HG03039 (cell line): ENCODE results near the gene PKNOX2.

ENCODE experiments used
- ATAC-seq: cut with Tn5 transposase; IDR thresholded peaks from one replicate; pipeline ENCODE4 v1.9.1; 2021; ENCODE audit warnings: mild to moderate bottlenecking, moderate library complexity; ENCODE audit not compliant: unreplicated experiment

Gene PKNOX2

GRCh38 chr11:125305345-125305744 is 140.8 kb downstream of the PKNOX2 start:
- no peak for ATAC-seq

- no peak for ATAC-seq
Measured at GRCh38 chr11:125306476-125306875, 141.9 kb downstream of the PKNOX2 start.

DNA sequence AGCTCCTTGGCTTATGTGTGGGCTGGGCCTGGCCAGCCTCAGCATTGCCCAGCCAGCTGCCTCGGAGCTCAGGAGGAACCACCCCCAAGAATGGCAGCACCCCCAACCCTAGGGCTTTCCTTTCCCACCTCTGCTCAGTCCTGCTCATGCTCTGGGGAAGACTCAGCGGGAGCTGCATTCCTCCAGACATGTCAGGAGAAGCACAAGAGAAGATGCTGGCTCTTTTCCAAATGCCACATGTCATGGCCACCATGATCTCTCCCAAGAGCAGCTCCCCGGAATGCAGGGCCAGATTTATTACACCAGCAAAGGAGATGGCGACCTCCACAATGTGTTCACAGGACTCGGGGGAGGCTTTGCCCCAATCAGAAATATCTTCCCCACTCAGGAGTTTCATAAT is 143.7 kb downstream of the PKNOX2 start:
- ATAC-seq: no peak

GRCh38 chr11:125312391-125312790 is 147.8 kb downstream of the PKNOX2 start:
- ATAC-seq: no peak

GRCh38 chr11:125312812-125313211 is 148.3 kb downstream of the PKNOX2 start:
- no peak for ATAC-seq

DNA sequence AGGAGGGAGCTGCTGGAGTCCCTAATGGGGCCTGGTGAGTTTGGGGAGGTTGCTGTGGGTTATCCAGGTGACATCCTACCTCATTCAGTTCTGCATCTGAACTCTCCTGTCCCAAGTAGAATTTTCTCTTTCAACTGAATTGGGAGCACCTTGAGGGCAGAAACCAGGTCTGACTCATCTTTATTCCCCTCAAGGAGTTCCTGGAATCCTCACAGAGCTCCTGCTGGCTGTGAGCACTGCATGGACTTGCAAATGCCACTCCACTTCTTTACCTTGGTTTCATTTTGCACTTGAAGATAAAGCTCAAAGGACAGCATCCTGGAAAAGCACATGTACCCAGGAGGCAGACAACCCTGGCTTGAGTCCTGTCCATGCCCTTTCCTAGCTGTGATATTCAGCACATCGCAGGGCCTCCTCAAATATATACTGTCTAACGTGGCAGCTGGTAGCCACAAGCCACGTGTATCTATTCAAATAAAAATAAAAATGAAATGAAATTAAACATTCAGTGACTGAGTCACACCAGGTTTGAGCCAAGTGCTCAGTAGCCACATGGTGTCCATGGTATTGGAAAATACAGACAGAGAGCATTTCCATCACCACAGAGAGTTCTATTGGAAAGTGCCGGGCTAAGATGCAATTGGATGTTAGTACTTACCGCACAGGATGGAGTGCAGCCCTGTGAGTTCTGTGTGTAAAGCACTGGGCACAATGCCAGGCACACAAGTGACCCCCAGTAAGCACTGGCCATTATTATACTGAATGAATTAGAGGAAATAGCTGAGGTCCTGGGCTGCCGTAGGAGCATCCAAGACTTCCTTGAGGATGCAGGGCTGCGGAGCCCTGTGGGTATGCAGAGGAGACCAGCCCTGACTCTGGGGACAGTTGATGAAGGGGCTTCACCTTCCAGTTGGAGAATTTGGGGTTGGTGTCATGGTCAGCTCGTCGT is 149.0 kb downstream of the PKNOX2 start:
- ATAC-seq: no peak

- no peak for ATAC-seq
Measured at GRCh38 chr11:125314276-125315078, 149.9 kb downstream of the PKNOX2 start.

GRCh38 chr11:125315079-125315740 is 150.7 kb downstream of the PKNOX2 start:
- ATAC-seq: no peak

DNA sequence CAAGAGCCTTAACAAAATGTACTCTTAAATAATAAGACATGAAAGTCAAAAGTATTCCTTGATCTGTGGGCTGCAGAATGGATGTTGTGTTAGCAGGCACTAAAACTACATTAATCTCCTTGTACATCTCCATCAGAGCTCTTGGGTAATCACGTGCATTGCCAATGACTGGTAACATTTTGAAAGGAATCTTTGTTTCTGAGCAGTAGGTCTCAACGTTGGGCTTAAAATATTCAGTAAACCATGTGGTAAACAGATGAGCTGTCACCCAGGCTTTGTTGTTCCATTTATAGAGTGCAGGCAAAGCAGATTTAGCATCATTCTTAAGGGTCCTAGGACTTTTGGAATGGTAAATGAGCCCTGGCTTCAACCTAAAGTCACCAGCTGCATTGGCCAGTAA is 152.9 kb downstream of the PKNOX2 start:
- ATAC-seq: no peak

DNA sequence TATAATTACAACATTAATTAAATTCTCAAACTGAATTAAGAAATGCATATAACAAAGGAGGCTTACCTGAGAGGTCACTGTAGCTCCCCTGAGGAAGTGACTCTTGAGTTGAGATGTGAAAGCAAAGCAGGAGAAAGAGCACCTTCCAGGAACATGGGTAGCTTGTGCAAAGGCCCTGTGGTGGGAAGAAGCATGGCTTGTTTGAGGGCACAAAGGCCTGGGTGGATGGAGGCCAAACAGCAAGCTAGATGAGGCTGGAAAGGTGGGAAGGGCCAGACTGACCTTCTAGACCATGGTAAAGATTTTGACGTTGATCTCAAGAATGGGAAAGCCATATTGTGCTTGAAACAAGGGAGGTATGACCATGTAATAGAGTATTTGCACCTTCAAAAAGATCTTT is 155.1 kb downstream of the PKNOX2 start:
- no peak for ATAC-seq

- no peak for ATAC-seq
Measured at GRCh38 chr11:125320347-125321076, 156.0 kb downstream of the PKNOX2 start.

DNA sequence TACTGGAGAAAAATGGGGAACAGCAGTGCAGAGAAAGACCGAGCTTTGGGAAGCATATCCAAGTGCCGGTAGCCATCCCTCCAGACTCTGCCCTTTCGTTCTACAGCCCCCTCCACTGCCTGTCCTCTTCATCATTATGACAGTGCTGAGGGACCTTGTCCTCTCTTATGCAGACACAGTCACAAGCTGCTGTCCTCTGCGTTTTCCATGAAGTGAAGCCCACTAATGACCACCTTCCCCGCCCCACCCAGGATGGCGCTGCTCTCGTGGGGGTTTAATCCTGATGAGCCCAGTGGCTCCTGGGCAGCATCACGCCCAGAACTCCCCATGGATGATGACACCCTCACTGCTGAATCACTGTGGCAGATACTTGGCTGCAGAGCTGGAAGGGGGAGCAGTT is 157.7 kb downstream of the PKNOX2 start:
- no peak for ATAC-seq

DNA sequence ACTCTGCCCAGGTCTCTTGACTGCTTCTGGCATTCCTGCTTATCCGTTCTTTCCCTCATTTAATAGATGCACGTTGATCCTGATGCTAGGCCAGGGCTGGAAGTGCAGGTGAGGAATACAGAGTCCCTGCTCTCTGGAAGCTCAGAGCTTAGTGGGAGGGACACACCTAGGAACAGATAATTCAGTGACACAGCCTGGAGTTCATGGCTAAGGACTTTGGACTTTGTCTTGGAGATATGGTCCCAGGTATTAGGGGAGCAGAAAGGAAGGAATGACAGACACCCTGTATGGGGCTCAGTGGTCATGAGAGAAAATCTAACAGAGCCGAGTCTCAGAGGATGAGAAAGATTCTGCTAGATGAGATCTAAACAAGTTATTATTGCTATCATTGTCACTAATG is 160.6 kb downstream of the PKNOX2 start:
- no peak for ATAC-seq

GRCh38 chr11:125326126-125326525 is 161.6 kb downstream of the PKNOX2 start:
- ATAC-seq: no peak

DNA sequence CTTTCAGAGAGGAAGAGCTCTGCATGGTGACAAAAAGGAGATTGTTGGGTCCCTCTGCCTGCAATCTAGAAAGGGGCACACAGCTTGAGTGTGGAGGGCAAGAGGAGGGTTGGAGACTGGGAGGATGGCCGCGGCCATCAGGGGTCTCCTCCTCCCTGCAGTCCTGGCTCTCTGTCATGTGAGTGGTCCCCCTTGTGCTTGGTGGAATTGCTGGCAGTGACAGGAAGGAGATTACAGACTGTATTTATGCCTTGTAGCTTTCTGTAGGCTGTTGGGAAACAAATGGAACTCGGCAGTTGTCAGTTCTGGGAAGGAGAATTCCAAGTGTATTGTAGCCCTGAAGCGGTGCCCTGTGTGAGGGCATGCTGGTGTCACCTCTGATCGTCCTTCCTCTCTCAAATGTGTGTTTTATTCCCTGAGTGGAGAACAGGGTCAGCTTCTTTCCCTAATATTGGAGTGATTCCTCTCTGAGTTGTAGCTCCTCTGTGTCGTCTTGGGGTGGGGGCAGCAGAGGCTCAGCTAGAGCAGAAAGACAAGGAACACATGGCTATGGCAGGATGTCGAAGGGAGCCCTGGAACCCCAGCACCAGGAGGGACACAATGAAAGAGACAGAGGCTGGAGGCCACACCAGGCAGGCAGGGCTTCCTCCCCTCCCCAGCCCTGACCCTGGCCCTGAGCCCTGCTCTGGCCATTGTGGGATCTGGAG is 163.1 kb downstream of the PKNOX2 start:
- ATAC-seq: no peak

DNA sequence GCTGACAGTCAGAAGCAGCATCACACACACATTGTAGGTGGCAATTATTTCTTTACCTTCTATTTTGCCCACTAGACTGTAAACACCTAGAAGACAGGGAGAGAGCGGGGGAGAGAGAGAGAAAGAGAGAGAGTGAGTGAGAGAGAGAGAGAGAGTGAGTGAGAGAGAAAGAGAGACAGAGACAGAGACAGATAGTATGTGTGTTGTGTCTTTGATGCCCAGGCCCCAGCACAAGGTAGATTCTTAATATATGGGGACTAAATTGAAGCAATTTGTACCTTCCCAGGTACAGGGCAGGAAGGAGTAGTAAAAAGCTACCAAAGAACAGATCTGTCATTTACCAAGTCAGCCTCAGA is 163.7 kb downstream of the PKNOX2 start:
- ATAC-seq: no peak

DNA sequence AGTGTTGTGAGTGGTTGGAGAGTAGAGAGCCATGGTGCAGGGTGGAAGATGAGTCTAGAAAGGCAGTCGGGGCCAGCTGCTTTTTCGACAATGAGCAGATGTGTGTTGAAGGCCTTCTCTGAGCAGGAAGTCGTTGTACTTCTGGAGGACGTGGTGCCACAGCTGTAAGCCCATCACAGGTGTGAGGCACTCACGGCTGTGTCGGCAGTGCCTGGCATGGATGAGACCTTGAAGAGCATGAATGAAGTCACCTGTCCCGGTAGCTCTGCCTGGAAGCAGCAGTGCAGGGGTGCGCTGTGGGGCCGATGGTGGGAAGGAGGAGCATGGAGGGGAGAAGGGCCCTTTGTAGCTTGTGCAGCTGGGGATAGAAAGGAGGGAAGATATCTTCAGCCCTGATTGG is 165.2 kb downstream of the PKNOX2 start:
- ATAC-seq: no peak

DNA sequence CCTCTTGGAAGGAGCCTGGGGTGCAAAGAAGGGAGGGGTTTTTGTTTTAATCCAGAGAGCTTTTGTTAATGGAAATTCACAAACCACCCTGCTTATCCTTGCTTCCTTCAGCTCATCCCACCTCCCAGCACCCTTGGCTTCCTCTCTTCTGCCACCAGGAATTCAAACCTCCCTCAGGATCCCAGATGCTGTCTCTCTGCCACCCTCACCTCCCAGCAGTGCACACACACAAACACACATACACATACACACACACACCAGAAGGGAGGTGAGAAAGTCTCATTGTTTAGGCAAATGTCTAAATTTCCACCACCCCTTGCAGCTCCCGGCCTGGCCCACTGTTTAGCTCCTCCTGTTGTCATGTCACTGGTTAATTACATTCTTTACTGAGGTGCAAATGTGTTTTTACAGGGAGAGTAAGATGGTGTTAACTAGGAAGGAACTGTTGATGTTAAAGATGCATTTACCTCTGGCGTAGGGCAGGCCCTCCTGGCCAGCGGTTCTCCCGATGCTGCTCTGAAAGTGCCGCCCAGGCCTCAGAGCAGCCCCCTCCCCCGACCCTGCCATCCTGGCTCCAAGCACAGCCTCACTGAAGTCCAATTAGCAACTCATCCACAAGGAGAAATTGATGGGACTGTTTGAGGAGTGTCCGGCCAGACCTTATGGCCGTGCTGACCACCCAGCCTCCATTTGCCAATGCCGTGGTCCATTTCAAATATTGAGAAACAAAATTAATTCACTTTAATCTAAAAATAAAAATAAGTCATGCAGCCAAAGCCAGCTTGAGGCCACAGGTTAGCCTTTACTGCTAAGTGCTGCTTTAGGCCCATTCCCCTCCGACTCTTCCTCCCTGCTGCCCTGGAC is 166.1 kb downstream of the PKNOX2 start:
- ATAC-seq: no peak

DNA sequence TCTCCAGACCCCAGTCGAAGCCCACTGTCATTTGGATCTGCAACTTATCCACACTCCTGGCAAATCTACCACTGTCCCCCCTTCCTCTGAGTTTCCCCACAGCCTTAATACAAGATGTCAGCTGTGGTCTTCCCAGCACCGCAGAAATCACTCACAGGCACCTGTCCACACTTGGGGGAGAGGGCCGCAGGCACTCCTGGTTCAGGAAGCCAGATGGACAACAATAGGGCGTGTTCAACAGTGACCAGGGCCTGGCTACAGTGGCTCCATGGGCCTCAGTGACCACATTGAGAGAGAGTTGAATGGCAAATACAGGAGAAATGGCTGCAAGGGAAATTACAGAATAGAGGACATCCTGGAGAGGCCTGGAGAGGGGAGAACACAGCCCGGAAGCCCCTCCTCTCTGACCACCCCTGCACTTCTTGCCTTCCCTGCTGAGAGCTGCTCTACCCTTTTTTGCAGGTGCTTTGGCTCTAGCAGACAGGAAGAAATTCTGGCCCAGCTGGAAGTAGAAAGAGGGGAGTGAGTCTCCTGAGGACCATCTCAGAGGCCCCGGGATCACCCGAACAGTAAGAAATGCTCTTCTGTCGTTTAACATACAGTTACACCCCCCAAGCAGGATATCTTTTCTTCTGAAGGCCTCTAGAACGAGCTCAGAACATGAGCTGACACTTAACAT is 166.9 kb downstream of the PKNOX2 start:
- ATAC-seq: no peak
